Tibial artery (tissue), 4 donors: ENCODE results near the gene RNF133.

Source experiments
- DNase-seq, 2 donors: peaks; one replicate each; pipeline ENCODE4 v3.0.0-alpha.2; 2019
- H3K27ac ChIP-seq, 2 donors: fragments of 200-600 bp; sonication (generic) in 1 of 2; 1 replicate in 1 of 2; 2 replicates in 1 of 2; pipeline ENCODE4 v1.5.1; 2018 to 2019; ENCODE audit warnings: mild to moderate bottlenecking in 1 of 2
- H3K27me3 ChIP-seq, 2 donors: fragments of 200-600 bp; sonication (generic) in 1 of 2; one replicate each; pipeline versions ENCODE4 v1.5.1 to v1.6.0; 2016 to 2019
- H3K36me3 ChIP-seq, 3 donors: fragments of 200-600 bp; sonication (generic) in 2 of 3; one replicate each; pipeline ENCODE4 v1.5.1; 2016 to 2019; ENCODE audit warnings: mild to moderate bottlenecking in 2 of 3
- H3K4me1 ChIP-seq, 4 donors: fragments of 200-600 bp; sonication (generic) in 2 of 4; 1 replicate in 3 of 4; 2 replicates in 1 of 4; pipeline ENCODE4 v1.5.1; 2016 to 2019
- H3K4me3 ChIP-seq, 2 donors: fragments of 200-600 bp; sonication (generic) in 1 of 2; 1 replicate in 1 of 2; 2 replicates in 1 of 2; pipeline ENCODE4 v1.5.1; 2018 to 2019; ENCODE audit warnings: mild to moderate bottlenecking in 2 of 2
- H3K9me3 ChIP-seq, 3 donors: fragments of 200-600 bp; sonication (generic) in 1 of 3; one replicate each; pipeline ENCODE4 v1.5.1; 2016 to 2019
- intact Hi-C: fragments of 100-400 bp; cut with DNase I; formaldehyde crosslinking; loops from one replicate; pipeline ENCODE4 v1.15.0; 2023; ENCODE audit warnings: low total_unique reads
- TF ChIP-seq, protein P1 (sequence below), 2 experiments: fragments of 200-600 bp in 1 of 2; fragments of 450-650 bp in 1 of 2; IDR thresholded peaks; one replicate each; pipeline ENCODE4 v1.5.1; 2017 to 2019; ENCODE audit warnings: antibody characterized with exemption in 2 of 2, mild to moderate bottlenecking in 1 of 2, moderate library complexity in 1 of 2

The RNF133 gene

DNA sequence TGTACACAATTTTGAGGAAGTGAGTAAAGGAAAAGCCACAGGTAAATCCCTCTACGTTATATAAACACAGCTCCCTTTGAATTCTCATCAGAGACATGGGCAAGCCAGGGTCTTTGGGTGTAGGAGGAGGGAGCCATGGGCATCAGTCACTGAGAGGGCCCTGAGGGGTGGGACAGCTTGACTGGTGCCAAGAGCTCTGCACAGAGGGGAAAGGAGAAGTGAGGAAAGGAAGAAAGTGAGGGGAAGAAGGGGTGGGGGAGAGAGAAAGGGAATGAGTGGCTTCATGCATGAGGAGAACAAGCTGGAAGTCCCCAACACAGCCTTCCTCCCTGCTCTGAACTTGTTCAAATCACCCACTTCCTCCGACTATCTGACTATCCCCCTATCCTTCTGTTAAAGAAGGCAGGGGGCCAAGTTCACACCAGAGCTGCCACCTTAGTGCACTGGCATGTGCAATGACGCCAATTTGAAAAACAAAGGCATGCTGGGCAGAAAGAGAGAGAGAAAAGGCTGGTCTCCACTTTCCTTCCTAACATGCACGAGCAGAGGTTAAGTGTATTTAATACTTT lies 20.2 kb upstream of the RNF133 start:
- H3K4me3 ChIP-seq, result no peak overlapping the region
- no peak for DNase-seq
- H3K36me3 ChIP-seq, result no peaks in the 10 kb centered on the region
- H3K27ac ChIP-seq, result no peak overlapping the region
- H3K4me1 ChIP-seq, result no peaks in the 10 kb centered on the region
- H3K27me3 ChIP-seq, result no peaks in the 10 kb centered on the region
- no peaks in the 10 kb centered on the region for H3K9me3 ChIP-seq
- intact Hi-C loops, result no loop called here
- TF ChIP-seq, protein P1, sequence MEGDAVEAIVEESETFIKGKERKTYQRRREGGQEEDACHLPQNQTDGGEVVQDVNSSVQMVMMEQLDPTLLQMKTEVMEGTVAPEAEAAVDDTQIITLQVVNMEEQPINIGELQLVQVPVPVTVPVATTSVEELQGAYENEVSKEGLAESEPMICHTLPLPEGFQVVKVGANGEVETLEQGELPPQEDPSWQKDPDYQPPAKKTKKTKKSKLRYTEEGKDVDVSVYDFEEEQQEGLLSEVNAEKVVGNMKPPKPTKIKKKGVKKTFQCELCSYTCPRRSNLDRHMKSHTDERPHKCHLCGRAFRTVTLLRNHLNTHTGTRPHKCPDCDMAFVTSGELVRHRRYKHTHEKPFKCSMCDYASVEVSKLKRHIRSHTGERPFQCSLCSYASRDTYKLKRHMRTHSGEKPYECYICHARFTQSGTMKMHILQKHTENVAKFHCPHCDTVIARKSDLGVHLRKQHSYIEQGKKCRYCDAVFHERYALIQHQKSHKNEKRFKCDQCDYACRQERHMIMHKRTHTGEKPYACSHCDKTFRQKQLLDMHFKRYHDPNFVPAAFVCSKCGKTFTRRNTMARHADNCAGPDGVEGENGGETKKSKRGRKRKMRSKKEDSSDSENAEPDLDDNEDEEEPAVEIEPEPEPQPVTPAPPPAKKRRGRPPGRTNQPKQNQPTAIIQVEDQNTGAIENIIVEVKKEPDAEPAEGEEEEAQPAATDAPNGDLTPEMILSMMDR (IDR thresholded peaks at IDR 0.05), result no peak

- Histone ChIP-seq H3K4me3 (no peak overlapping the region), H3K36me3 (no peaks in the 10 kb centered on the region), H3K4me1 (no peaks in the 10 kb centered on the region), H3K27ac (no peak overlapping the region), H3K27me3 (no peaks in the 10 kb centered on the region), H3K9me3 (no peaks in the 10 kb centered on the region)
- intact Hi-C loops, result no loop called here
- TF ChIP-seq, protein P1 (IDR thresholded peaks at IDR 0.05), result no peak
- DNase-seq, result no peak
These were observed 18.6 kb upstream of the RNF133 start for GRCh38 chr7:122717356-122718089.

- no peaks in the 10 kb centered on the region for H3K36me3 ChIP-seq
- DNase-seq, result no peak
- no peak overlapping the region for H3K27ac ChIP-seq
- H3K27me3 ChIP-seq, result no peaks in the 10 kb centered on the region
- no peaks in the 10 kb centered on the region for H3K4me1 ChIP-seq
- intact Hi-C loops, result no loop called here
- no peak overlapping the region for H3K4me3 ChIP-seq
- H3K9me3 ChIP-seq, result no peaks in the 10 kb centered on the region
- TF ChIP-seq, protein P1 (IDR thresholded peaks at IDR 0.05), result no peak
These were observed 16.3 kb upstream of the RNF133 start for GRCh38 chr7:122715183-122715582.

- intact Hi-C loops, result no loop called here
- Histone ChIP-seq H3K36me3 (no peaks in the 10 kb centered on the region), H3K27ac (no peak overlapping the region), H3K9me3 (no peaks in the 10 kb centered on the region), H3K4me3 (no peak overlapping the region), H3K27me3 (no peaks in the 10 kb centered on the region), H3K4me1 (no peaks in the 10 kb centered on the region)
- DNase-seq, result no peak
- TF ChIP-seq, protein P1 (IDR thresholded peaks at IDR 0.05), result no peak
These were observed 12.0 kb upstream of the RNF133 start for GRCh38 chr7:122710916-122711315.

DNA sequence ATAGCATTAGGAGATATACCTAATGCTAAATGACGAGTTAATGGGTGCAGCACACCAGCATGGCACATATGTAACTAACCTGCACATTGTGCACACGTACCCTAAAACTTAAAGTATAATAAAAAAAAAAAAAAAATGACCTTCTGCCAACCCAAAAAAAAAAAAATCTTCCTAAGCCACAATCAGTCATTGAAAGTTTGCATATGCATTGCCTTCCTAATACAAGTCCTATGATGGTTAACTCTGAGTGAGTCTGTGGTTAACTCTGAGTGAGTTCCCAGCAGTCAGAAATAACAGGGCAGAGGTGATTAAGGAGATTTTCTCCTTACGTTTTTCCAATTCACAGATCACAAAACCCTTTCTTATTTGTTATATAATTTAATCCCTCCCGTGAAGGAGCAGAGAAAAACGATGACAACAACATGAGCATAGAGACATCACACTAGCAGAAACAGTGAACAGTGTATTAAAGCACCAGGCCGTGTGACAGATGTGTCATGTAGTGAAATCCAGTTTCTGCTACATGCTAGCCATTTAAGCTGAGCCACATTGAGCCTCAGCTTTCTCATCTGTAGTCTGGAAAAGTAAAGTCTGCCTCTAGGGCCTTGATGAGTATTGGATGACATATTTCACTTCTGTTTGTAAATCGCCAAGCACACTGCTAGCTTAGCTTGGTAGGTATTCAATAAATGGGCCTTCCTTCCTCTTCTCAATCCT lies 11.2 kb upstream of the RNF133 start:
- DNase-seq, result no peak
- TF ChIP-seq, protein P1 (IDR thresholded peaks at IDR 0.05), result no peak
- Histone ChIP-seq H3K4me3 (no peak overlapping the region), H3K4me1 (no peaks in the 10 kb centered on the region), H3K9me3 (no peaks in the 10 kb centered on the region), H3K36me3 (no peaks in the 10 kb centered on the region), H3K27me3 (no peaks in the 10 kb centered on the region), H3K27ac (no peak overlapping the region)
- intact Hi-C loops, result no loop called here
